ENCODE measurements around the gene DUSP23.

The DUSP23 gene

GRCh38 chr1:159828176-159828575 lies 47.4 kb downstream of the DUSP23 start:
- no peak overlapping the region for H3K9ac ChIP-seq (ENCODE audit: low read depth, low read length)
- H3K27me3 ChIP-seq (ENCODE audit: control insufficient read depth, insufficient read depth, low read length), result peaks cover 27% of the 10 kb centered on the region
- peaks cover 10% of the 10 kb centered on the region; the same call in 1 of the 2 replicates for H3K4me1 ChIP-seq (ENCODE audit: control insufficient read depth, insufficient read depth, low read length)
- no peak overlapping the region for H3K4me3 ChIP-seq (ENCODE audit: low read depth, low read length)
- no peak overlapping the region for H3K27ac ChIP-seq (ENCODE audit: low read depth, low read length)
- no peaks in the 10 kb centered on the region for H3K9me3 ChIP-seq (ENCODE audit: control insufficient read depth, insufficient read depth, low read length)
- no peaks in the 10 kb centered on the region for H3K36me3 ChIP-seq (ENCODE audit: control insufficient read depth, insufficient read depth, low read length)

GRCh38 chr1:159828581-159829272 lies 48.0 kb downstream of the DUSP23 start:
- peaks cover 10% of the 10 kb centered on the region; the same call in 1 of the 2 replicates for H3K4me1 ChIP-seq (ENCODE audit: control insufficient read depth, insufficient read depth, low read length)

GRCh38 chr1:159829273-159829634 lies 48.5 kb downstream of the DUSP23 start:
- H3K9ac ChIP-seq (ENCODE audit: low read depth, low read length), result no peak overlapping the region

More at GRCh38 chr1:159828581-159829272, 48.0 kb downstream of the DUSP23 start:
- Histone ChIP-seq H3K27ac (ENCODE audit: low read depth, low read length) (no peak overlapping the region), H3K4me3 (ENCODE audit: low read depth, low read length) (no peak overlapping the region), H3K9ac (ENCODE audit: low read depth, low read length) (no peak overlapping the region), H3K36me3 (ENCODE audit: control insufficient read depth, insufficient read depth, low read length) (no peaks in the 10 kb centered on the region), H3K9me3 (ENCODE audit: control insufficient read depth, insufficient read depth, low read length) (no peaks in the 10 kb centered on the region), H3K27me3 (ENCODE audit: control insufficient read depth, insufficient read depth, low read length) (peaks cover 28% of the 10 kb centered on the region)

GRCh38 chr1:159829822-159830465 lies 49.2 kb downstream of the DUSP23 start:
- H3K9ac ChIP-seq (ENCODE audit: low read depth, low read length), result no peak overlapping the region
- H3K27ac ChIP-seq (ENCODE audit: low read depth, low read length), result no peak overlapping the region

More at GRCh38 chr1:159829273-159829634, 48.5 kb downstream of the DUSP23 start:
- Histone ChIP-seq H3K4me1 (ENCODE audit: control insufficient read depth, insufficient read depth, low read length) (peaks cover 10% of the 10 kb centered on the region; the same call in 1 of the 2 replicates), H3K36me3 (ENCODE audit: control insufficient read depth, insufficient read depth, low read length) (no peaks in the 10 kb centered on the region), H3K4me3 (ENCODE audit: low read depth, low read length) (no peak overlapping the region), H3K27me3 (ENCODE audit: control insufficient read depth, insufficient read depth, low read length) (peaks cover 31% of the 10 kb centered on the region), H3K9me3 (ENCODE audit: control insufficient read depth, insufficient read depth, low read length) (no peaks in the 10 kb centered on the region), H3K27ac (ENCODE audit: low read depth, low read length) (no peak overlapping the region)

GRCh38 chr1:159830722-159831121 lies 50.0 kb downstream of the DUSP23 start:
- Histone ChIP-seq H3K9ac (ENCODE audit: low read depth, low read length) (no peak overlapping the region), H3K4me1 (ENCODE audit: control insufficient read depth, insufficient read depth, low read length) (peaks cover 10% of the 10 kb centered on the region; the same call in 1 of the 2 replicates), H3K27me3 (ENCODE audit: control insufficient read depth, insufficient read depth, low read length) (peaks cover 36% of the 10 kb centered on the region), H3K27ac (ENCODE audit: low read depth, low read length) (no peak overlapping the region), H3K4me3 (ENCODE audit: low read depth, low read length) (no peak overlapping the region), H3K9me3 (ENCODE audit: control insufficient read depth, insufficient read depth, low read length) (no peaks in the 10 kb centered on the region), H3K36me3 (ENCODE audit: control insufficient read depth, insufficient read depth, low read length) (no peaks in the 10 kb centered on the region)

More at GRCh38 chr1:159829822-159830465, 49.2 kb downstream of the DUSP23 start:
- H3K4me3 ChIP-seq (ENCODE audit: low read depth, low read length), result no peak overlapping the region
- H3K27me3 ChIP-seq (ENCODE audit: control insufficient read depth, insufficient read depth, low read length), result peaks cover 34% of the 10 kb centered on the region
- H3K9me3 ChIP-seq (ENCODE audit: control insufficient read depth, insufficient read depth, low read length), result no peaks in the 10 kb centered on the region
- H3K4me1 ChIP-seq (ENCODE audit: control insufficient read depth, insufficient read depth, low read length), result peaks cover 10% of the 10 kb centered on the region; the same call in 1 of the 2 replicates
- H3K36me3 ChIP-seq (ENCODE audit: control insufficient read depth, insufficient read depth, low read length), result no peaks in the 10 kb centered on the region

GRCh38 chr1:159831412-159832141 lies 50.8 kb downstream of the DUSP23 start:
- Histone ChIP-seq H3K27ac (ENCODE audit: low read depth, low read length) (no peak overlapping the region), H3K36me3 (ENCODE audit: control insufficient read depth, insufficient read depth, low read length) (no peaks in the 10 kb centered on the region), H3K9me3 (ENCODE audit: control insufficient read depth, insufficient read depth, low read length) (no peaks in the 10 kb centered on the region), H3K4me1 (ENCODE audit: control insufficient read depth, insufficient read depth, low read length) (peaks cover 10% of the 10 kb centered on the region; the same call in 1 of the 2 replicates), H3K4me3 (ENCODE audit: low read depth, low read length) (no peak overlapping the region), H3K9ac (ENCODE audit: low read depth, low read length) (no peak overlapping the region), H3K27me3 (ENCODE audit: control insufficient read depth, insufficient read depth, low read length) (peaks cover 28% of the 10 kb centered on the region)

All from HUES48 (cell line).